HL-60/S4 treated with retinoic acid at 250 ng/mL for 4 days and 3 days (cell line): ENCODE results near the gene C1orf216.
"Not testable (repeated sequence)": the region's sequence is repeated elsewhere in the genome, so short reads cannot be mapped to it uniquely, and the experiment has no call there.

Source experiments
- in situ Hi-C: fragments of 300-500 bp; cut with MboI; formaldehyde crosslinking; loops from 2 replicates; pipeline ENCODE4 v1.7.0; 2022; ENCODE audit warnings: low sequenced_read_pairs

Gene C1orf216

DNA sequence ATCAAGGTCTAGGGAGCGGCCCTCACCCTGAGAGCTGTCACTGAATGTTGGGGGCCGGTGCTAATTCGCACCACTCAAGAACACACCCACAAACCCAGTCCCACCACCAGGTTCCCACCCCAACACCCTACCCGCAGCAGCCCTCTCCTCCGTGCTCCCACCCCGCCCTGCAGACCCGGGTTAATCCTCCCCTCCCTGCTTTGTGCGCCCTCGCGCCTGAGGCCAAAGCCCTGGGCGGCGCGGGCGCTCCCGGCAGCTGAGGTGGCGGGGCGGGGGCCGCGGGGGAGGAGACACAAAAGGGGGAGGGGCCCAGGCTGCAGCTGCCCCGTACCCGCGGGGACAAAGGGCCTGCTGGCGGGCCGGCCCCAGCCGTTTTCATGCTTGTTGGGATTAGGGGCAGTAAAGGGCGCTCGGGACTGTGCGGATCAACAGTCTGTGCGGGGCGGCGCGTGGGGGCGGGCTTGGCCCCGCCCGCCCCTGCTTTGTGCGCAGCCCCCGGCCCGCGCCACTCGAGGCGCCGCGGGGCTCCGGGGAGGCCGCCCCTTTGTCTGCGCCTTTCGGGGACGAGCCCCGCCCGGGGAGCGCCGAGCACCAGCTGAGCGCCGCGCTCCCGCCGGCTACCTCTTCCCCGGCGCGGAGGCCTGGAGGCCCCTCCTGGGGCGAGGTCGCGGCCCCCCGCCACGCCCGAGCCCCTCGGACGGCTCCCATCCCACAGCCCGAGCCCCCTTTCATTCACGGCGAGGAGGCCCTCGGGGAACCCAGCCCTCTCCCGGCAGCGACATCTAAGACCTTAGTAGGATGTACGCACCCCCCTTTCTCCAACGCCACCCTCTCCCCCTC is 10.9 kb downstream of the C1orf216 start:
- in situ Hi-C loops: no loop called here

- in situ Hi-C loops: no loop called here
These were observed 11.7 kb downstream of the C1orf216 start for GRCh38 chr1:35706846-35707600.

DNA sequence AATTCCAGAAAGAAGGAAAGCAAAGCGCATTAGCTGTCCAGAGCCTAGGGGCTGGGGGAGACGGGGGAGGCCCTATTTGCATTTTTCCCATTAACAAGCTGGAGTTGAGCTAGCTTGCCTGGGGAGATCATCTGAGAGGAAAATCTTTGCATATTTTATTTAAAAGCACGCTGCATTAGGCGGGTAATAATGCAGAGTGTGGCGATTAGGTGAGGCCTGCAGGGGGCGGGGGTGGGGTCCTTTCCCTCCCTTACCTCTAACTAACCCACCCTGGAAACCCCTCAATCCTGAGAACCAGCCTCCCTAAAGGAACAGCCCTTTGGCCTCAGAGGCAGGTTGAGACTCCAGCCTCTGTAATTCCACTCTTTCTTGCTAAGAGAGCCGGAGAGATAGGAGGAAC is 16.2 kb downstream of the C1orf216 start:
- in situ Hi-C loops: no loop called here

GRCh38 chr1:35699152-35699551 is 19.5 kb downstream of the C1orf216 start:
- in situ Hi-C loops: not testable (repeated sequence)

DNA sequence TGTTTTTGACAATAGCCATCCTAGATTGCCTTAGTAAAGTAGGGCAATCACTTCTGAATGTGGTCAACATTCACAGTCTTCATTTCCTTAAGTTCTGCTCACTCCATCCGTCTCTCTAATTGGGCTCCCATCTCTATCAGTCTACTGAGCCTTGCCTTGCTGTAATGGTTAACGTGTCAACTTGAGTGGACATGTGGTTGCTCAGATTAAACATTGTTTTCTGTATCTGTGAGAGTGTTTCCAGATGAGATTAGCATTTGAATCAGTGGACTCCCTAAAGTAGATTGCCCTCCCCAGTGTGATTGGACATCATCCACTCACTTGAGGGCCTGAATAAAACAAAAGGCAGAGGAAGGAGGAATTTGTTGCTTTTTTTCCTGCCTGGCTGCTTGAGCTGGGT is 26.4 kb downstream of the C1orf216 start:
- in situ Hi-C loops: no loop called here

DNA sequence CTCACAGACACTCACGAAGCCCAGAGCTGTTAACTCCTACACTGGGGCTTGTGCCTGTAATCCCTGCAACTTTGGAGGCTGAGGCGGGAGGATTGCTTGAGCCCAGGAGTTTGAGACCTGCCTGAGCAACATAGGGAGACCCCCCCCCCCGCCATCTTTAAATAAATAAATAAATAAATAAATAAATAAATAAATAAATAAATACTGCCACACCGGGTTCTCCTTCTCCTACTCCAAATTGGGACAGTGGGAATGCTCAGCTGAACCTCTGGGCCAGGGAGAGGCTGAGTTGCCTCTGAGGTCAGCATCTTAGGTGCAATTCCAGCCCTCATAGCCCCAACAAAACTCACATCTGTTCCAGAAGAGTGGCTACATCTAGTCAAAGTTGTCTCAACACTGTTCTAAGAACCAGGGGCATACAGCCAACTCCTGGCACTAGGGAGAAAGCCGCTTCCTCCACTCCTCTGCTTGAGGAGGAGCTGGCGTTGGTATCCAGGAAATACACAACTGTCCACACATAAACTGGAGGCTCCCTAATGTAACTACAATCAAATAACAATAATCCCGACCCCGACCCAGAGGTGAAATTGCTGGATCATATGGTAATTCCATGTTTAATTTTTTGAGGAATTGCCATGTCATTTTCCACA is 27.0 kb downstream of the C1orf216 start:
- in situ Hi-C loops: no loop called here

DNA sequence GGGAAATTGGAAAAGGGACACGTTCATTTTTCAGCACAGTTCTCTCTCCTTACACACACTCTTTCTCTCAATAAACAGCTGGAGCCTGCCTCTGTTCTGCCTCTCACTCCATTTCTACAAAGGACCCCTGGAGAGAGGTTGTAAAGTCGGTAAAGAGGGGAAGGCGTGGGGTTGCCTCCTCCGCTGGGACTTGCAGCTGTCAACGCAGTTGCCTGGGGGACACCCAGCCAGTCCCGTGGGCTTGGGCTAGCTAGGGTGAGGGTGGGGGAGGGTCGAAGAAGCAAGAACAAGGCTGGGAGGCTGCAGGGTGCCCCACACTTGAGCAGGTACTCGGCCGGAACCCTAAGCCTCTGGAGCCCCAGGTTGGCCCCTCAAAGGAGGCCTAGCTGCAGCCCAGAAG is 27.6 kb downstream of the C1orf216 start:
- in situ Hi-C loops: no loop called here

DNA sequence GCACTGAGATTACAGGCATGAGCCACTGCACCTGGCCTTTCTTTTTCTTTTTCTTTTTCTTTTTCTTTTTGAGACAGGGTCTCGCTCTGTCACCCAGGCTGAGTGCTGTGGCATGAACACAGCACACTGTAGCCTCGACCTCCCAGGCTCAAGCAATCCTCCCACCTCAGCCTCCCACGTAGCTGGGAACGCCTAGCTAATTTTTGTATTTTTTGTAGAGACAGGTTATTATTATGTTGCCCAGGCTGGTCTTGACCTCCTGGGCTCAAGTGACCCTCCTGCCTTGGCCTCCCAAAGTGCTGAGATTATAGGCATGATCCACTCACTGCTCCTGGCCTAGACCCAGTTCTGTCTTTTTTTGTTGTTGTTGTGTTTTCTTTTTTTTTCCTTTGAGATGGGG is 28.6 kb downstream of the C1orf216 start:
- in situ Hi-C loops: not testable (repeated sequence)

DNA sequence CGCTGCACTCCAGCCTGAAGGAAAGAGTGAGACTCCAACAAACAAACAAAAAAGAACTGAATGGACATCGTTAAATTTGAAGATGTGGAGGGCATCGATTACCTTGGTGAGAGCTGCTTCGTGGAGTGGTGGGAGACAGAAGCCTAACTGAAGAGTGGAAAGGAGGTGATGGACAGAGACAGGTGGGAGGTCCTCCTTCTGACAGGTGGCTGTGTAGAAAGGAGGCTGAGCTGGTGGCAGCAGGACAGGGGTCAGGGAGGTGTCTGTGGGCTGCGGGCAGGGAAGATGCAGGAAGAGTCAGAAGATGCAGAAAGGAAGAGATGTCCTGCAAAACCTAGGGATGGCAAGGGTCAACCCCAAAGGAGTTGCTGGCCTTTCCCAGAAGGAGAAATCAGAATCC is 30.5 kb downstream of the C1orf216 start:
- in situ Hi-C loops: no loop called here

- in situ Hi-C loops: no loop called here
These were observed 35.7 kb downstream of the C1orf216 start for GRCh38 chr1:35683012-35683411.

DNA sequence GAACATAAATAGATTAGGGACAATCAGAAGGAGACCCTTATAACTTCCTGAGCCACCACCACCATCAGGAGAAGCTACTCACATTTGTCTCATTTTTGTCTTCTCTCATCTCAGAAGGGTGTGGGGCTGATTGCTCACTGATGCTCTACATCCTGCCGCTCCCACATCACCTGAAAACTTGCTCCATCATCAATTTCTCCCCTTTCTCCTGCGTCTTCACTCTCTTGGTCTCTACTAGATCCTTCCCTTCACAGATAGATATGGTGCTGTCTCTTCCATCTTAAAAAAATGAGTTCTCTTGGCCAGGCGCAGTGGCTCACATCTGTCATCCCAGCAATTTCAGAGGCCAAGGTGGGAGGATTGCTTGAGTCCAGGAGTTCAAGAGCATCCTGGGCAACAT is 38.4 kb downstream of the C1orf216 start:
- in situ Hi-C loops: no loop called here

GRCh38 chr1:35675773-35676172 is 42.9 kb downstream of the C1orf216 start:
- in situ Hi-C loops: no loop called here

DNA sequence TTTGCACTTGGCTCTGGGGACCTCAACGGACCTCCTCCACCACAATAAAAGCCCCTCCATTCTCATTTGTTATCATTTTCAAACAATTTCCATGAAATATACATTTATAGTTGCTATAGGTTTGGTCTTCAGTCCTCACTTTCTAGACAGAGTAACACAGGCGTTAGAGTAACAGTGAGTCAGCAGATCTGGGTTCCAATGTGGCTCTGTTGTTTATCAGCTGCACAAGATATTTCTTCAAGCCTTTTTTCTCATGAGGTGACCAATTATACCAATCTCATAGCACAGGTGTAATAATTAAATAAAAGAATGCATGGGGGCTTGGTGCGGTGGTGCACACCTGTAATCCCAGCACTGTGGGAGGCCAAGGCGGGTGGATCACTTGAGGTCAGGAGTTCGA is 44.6 kb downstream of the C1orf216 start:
- in situ Hi-C loops: no loop called here

DNA sequence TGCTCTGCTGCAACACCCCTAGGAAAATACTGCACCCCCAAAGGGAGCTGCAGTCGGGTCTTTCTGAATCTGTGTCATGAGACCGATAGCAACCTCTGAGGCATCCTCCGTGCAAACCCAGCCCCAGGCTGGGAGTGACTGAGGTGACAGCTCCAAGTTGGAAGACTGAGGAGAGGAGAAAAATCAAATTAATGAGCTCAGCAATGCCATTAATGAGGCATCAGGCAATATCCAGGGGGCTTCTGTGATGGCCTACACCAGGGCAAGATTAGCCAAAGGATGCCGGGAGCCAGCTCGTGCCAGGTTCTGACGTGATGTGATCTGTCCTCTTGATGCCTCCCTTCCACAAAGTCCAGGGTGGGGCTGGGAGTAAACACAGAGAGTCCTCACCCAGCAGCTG is 46.6 kb downstream of the C1orf216 start:
- in situ Hi-C loops: no loop called here

DNA sequence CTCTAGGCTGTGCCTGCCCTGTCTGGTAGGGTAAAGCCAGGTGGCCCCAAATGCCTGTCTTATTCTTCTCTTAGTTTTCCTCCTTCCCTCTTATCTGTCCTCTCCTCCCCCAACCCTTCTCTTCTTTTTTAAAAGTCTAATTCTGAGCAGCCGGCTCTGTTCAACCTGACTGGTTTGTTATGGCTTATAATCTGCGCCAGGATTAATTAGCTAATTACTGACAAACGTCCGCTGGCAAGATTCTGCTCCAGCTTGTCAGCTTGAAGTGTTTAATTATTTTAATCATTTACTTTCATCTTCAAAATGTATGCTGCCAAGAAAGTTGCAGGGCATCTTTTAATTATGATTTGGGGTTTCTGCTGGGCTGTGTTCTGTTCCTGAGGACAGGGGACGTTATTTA is 50.2 kb downstream of the C1orf216 start:
- in situ Hi-C loops: no loop called here

DNA sequence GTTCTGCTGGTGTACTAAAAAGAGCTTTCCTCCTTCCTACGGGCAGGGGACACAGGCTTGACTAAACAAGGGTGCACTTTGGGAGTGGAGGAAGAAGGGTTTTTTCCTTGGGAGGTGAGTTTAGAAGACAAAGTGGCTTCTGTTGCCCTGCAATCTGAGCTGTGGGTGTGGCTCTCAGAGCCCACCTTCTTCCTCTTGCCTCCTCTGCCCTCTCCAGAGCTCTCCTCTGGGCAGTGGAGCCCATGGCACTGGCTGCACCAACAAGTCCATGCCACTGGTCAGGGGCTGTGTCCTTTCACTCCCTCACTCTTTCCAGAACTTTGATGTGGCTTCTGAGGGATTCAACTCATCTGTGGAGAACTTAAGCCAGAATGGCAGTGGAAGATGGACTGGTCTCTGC is 51.8 kb downstream of the C1orf216 start:
- in situ Hi-C loops: no loop called here

DNA sequence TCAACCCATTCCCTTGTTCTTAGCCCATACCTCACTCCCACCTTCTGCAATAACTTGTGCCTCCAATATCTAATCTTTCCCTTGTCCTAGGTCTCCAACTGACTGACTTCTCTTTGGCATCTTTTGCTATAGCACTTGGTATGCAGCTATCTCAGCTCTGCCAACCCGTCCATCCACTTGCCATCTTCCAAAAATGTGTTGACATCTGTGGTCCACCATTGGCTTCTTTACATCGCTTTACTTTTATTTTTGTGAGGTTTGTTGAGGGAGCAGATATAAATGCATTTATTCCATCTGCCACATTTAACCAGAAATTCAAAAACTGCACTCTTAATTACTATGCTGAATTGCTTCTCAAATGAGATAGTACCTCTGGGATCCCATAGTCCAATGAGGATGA is 52.5 kb downstream of the C1orf216 start:
- in situ Hi-C loops: no loop called here
